ENCODE results near the gene TDRD3.

DNA sequence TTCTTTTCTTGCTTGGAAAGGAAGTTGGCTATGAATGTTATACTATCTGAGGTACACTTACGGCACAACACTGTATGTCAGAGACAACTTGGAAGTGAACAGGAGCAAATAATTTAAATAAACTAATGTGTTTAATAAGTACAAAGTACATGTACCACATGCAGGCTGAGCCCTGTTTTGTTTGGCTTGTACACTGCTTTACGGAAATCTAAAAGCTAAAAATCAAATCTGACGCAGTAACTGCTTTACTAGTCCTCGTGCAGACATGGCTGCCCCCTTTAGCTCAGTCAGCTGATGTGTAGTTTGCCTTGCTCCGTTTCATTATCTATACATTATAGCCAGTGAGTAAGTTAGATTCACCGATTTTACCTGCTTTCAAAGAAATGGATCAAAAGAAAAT lies 36.5 kb downstream of the TDRD3 start:
- TF ChIP-seq, protein P1, sequence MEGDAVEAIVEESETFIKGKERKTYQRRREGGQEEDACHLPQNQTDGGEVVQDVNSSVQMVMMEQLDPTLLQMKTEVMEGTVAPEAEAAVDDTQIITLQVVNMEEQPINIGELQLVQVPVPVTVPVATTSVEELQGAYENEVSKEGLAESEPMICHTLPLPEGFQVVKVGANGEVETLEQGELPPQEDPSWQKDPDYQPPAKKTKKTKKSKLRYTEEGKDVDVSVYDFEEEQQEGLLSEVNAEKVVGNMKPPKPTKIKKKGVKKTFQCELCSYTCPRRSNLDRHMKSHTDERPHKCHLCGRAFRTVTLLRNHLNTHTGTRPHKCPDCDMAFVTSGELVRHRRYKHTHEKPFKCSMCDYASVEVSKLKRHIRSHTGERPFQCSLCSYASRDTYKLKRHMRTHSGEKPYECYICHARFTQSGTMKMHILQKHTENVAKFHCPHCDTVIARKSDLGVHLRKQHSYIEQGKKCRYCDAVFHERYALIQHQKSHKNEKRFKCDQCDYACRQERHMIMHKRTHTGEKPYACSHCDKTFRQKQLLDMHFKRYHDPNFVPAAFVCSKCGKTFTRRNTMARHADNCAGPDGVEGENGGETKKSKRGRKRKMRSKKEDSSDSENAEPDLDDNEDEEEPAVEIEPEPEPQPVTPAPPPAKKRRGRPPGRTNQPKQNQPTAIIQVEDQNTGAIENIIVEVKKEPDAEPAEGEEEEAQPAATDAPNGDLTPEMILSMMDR (IDR thresholded peaks at IDR 0.05), result no peak
- no peak for TF ChIP-seq EP300 (IDR thresholded peaks at IDR 0.05)
